HEK293 (cell line): Measurements from ENCODE around the gene PITPNC1.

Experiments
- BCL11B ChIP-seq: fragments of 450-650 bp; formaldehyde crosslinking; IDR thresholded peaks from 2 replicates; pipeline ENCODE4 v1.5.1; 2016; ENCODE audit warnings: low read depth, missing biosample characterization, missing genetic modification characterization
- CTCF ChIP-seq: fragments of 450-650 bp; formaldehyde crosslinking; IDR thresholded peaks from 2 replicates; pipeline ENCODE4 v1.5.1; 2016; ENCODE audit warnings: missing biosample characterization, missing genetic modification characterization
- KLF10 ChIP-seq: fragments of 450-650 bp; IDR thresholded peaks from 2 replicates; pipeline ENCODE4 v1.5.1; 2018; ENCODE audit warnings: missing biosample characterization, mild to moderate bottlenecking, missing genetic modification characterization
- PRDM1 ChIP-seq: fragments of 450-650 bp; formaldehyde crosslinking; IDR thresholded peaks from 2 replicates; pipeline ENCODE4; 2016; ENCODE audit warnings: missing biosample characterization, missing genetic modification characterization
- PRDM10 ChIP-seq: fragments of 450-650 bp; formaldehyde crosslinking; IDR thresholded peaks from 2 replicates; pipeline ENCODE4 v1.5.1; 2016; ENCODE audit warnings: missing biosample characterization, missing genetic modification characterization
- SALL2 ChIP-seq: fragments of 450-650 bp; formaldehyde crosslinking; IDR thresholded peaks from 2 replicates; pipeline ENCODE4 v1.5.0; 2017; ENCODE audit warnings: missing biosample characterization, mild to moderate bottlenecking, missing genetic modification characterization, borderline replicate concordance
- SP2 ChIP-seq: fragments of 450-650 bp; formaldehyde crosslinking; IDR thresholded peaks from 2 replicates; pipeline ENCODE4 v1.5.1; 2016; ENCODE audit warnings: missing biosample characterization, missing genetic modification characterization
- TSHZ1 ChIP-seq: fragments of 450-650 bp; formaldehyde crosslinking; IDR thresholded peaks from 2 replicates; pipeline ENCODE4 v1.5.1; 2016; ENCODE audit warnings: missing biosample characterization, missing genetic modification characterization, borderline replicate concordance
- ZFP37 ChIP-seq: fragments of 450-650 bp; formaldehyde crosslinking; IDR thresholded peaks from 2 replicates; pipeline ENCODE4 v1.5.1; 2016; ENCODE audit warnings: missing biosample characterization, missing genetic modification characterization
- ZNF114 ChIP-seq: fragments of 450-650 bp; formaldehyde crosslinking; IDR thresholded peaks from 2 replicates; pipeline ENCODE4 v1.5.0; 2017; ENCODE audit warnings: missing biosample characterization, missing genetic modification characterization
- ZNF184 ChIP-seq: fragments of 450-650 bp; IDR thresholded peaks from 2 replicates; pipeline ENCODE4 v1.5.1; 2018; ENCODE audit warnings: missing biosample characterization, mild to moderate bottlenecking, missing genetic modification characterization
- ZNF211 ChIP-seq: fragments of 450-650 bp; formaldehyde crosslinking; IDR thresholded peaks from 2 replicates; pipeline ENCODE4 v1.5.1; 2016; ENCODE audit warnings: low read depth, missing biosample characterization, missing genetic modification characterization
- ZNF274 ChIP-seq, 2 experiments: fragments of 200-500 bp in 1 of 2; fragments of 450-650 bp in 1 of 2; sonication (Bioruptor generic) in 1 of 2; formaldehyde crosslinking in 1 of 2; IDR thresholded peaks; 2 replicates each; pipeline versions ENCODE4 v1.5.1 to v1.6.1; 2014 to 2016; ENCODE audit warnings: borderline replicate concordance in 1 of 2, inconsistent platforms in 1 of 2, low read length in 1 of 2, missing biosample characterization in 1 of 2, missing genetic modification characterization in 1 of 2
- ZNF529 ChIP-seq: fragments of 450-650 bp; formaldehyde crosslinking; IDR thresholded peaks from 2 replicates; pipeline ENCODE4 v1.5.1; 2017; ENCODE audit warnings: missing genetic modification characterization, missing biosample characterization; ENCODE audit not compliant: insufficient replicate concordance

- no peak for TF ChIP-seq ZFP37 (tag by site-specific recombination)
- no peak for TF ChIP-seq ZNF184 (tag by site-specific recombination)
- TF ChIP-seq SP2 (tag by site-specific recombination), result no peak
- no peak for TF ChIP-seq ZNF274 (IDR thresholded peaks at IDR 0.05; ENCODE audit: low read length)
- TF ChIP-seq ZNF274 (tag by site-specific recombination; IDR thresholded peaks at IDR 0.05; ENCODE audit: borderline replicate concordance), result no peak
- no peak for TF ChIP-seq CTCF
- no peak for TF ChIP-seq TSHZ1 (tag by site-specific recombination)
- TF ChIP-seq SALL2 (tag by site-specific recombination), result no peak
- no peak for TF ChIP-seq ZNF211 (tag by site-specific recombination)
- TF ChIP-seq ZNF529 (tag by site-specific recombination), result no peak
- no peak for TF ChIP-seq PRDM1
- TF ChIP-seq PRDM10 (tag by site-specific recombination), result no peak
- TF ChIP-seq ZNF114, result no peak
- TF ChIP-seq BCL11B (tag by site-specific recombination), result no peak
- TF ChIP-seq KLF10 (tag by site-specific recombination), result no peak
These were observed 285.6 kb downstream of the PITPNC1 start for GRCh38 chr17:67662712-67663111.
